Keratinocyte (primary cell): Measurements from ENCODE around the gene MSANTD2. TPM values are rescaled to one million over a fixed set of nuclear protein-coding genes. Genes with fewer than 3 reads are reported as not detected.

ENCODE experiments used
- DNase-seq: peaks from one replicate; pipeline ENCODE4 v3.0.0-alpha.2; 2011; ENCODE audit warnings: low read depth, missing footprints, low spot score
- FAIRE-seq: peaks from 2 replicates; lab custom pipeline; 2011; peaks lifted over from hg19 to GRCh38; lab: Jason Lieb, UNC
- H2AFZ ChIP-seq: 2 replicates; pipeline ENCODE4 v1.6.0; 2012; ENCODE audit warnings: low read length, control low read depth, inconsistent platforms; ENCODE audit not compliant: control insufficient read depth
- H3K27ac ChIP-seq: 2 replicates; pipeline ENCODE4 v1.5.1; 2011; ENCODE audit warnings: low read length; ENCODE audit not compliant: control insufficient read depth, insufficient read depth
- H3K27me3 ChIP-seq: 3 replicates; pipeline ENCODE4 v1.6.0; 2011; ENCODE audit warnings: low read length; ENCODE audit not compliant: control insufficient read depth, insufficient read depth; ENCODE audit errors: extremely low read depth
- H3K36me3 ChIP-seq, 2 experiments: 2 replicates in 1 of 2; 3 replicates in 1 of 2; pipeline ENCODE4 v1.5.1; 2011; ENCODE audit warnings: low read length in 2 of 2, mild to moderate bottlenecking in 1 of 2; ENCODE audit not compliant: control insufficient read depth in 2 of 2, insufficient read depth in 2 of 2; ENCODE audit errors: extremely low read depth in 1 of 2
- H3K4me1 ChIP-seq: 3 replicates; pipeline ENCODE4 v1.5.1; 2011; ENCODE audit warnings: low read length; ENCODE audit not compliant: control insufficient read depth, insufficient read depth; ENCODE audit errors: extremely low read depth
- H3K4me2 ChIP-seq: 3 replicates; pipeline ENCODE4 v1.6.0; 2011; ENCODE audit warnings: low read depth, low read length; ENCODE audit not compliant: control insufficient read depth, insufficient read depth; ENCODE audit errors: extremely low read depth
- H3K4me3 ChIP-seq, 3 experiments: fragments of 200-600 bp in 1 of 3; sonication (generic) in 1 of 3; 2 replicates in 2 of 3; 3 replicates in 1 of 3; pipeline ENCODE4 v1.5.1; 2011 to 2016; ENCODE audit warnings: low read length in 3 of 3, mild to moderate bottlenecking in 3 of 3, control low read depth in 2 of 3, inconsistent platforms in 1 of 3, low read depth in 1 of 3, mixed read lengths in 1 of 3, mixed run types in 1 of 3, moderate library complexity in 1 of 3; ENCODE audit not compliant: control insufficient read depth in 2 of 3, insufficient read depth in 2 of 3; ENCODE audit errors: extremely low read depth in 1 of 3
- H3K79me2 ChIP-seq: 2 replicates; pipeline ENCODE4 v1.6.0; 2012; ENCODE audit warnings: low read length; ENCODE audit not compliant: control insufficient read depth, insufficient read depth
- H3K9ac ChIP-seq: 3 replicates; pipeline ENCODE4 v1.6.0; 2011; ENCODE audit warnings: low read length; ENCODE audit not compliant: control insufficient read depth, insufficient read depth; ENCODE audit errors: extremely low read depth
- H3K9me1 ChIP-seq: 3 replicates; pipeline ENCODE4 v1.6.0; 2011; ENCODE audit warnings: low read length; ENCODE audit not compliant: control insufficient read depth, insufficient read depth; ENCODE audit errors: extremely low read depth
- H3K9me3 ChIP-seq: 2 replicates; pipeline ENCODE4 v1.5.1; 2012; ENCODE audit warnings: low read depth, low read length; ENCODE audit not compliant: control insufficient read depth
- H4K20me1 ChIP-seq: 3 replicates; pipeline ENCODE4 v1.6.0; 2011; ENCODE audit warnings: low read length; ENCODE audit not compliant: control insufficient read depth, insufficient read depth; ENCODE audit errors: extremely low read depth
- EZH2 ChIP-seq: IDR thresholded peaks from one replicate; pipeline ENCODE4 v1.6.1; 2012; ENCODE audit warnings: inconsistent platforms, mild to moderate bottlenecking, low read length, moderate library complexity
- dilution Hi-C: fragments of 300-500 bp; cut with MboI; formaldehyde crosslinking; loops from one replicate; pipeline ENCODE4 v1.7.0; 2020; ENCODE audit warnings: low sequenced_read_pairs; ENCODE audit not compliant: extremely low pct_ligation_motif_present
- polyA plus RNA-seq, 5 experiments: library from polyadenylated mRNA; depleted of rRNA in 3 of 5; stranded (reverse) in 3 of 5; stranded (forward) in 1 of 5; unstranded in 1 of 5; fragments of >200 nt; gene quantifications; 1 replicate in 1 of 5; 2 replicates in 3 of 5; 3 replicates in 1 of 5; pipeline versions ENCODE4 v1.2.1 to v1.2.3, GENCODE V29; 2011 to 2012; ENCODE audit warnings: missing spikeins in 2 of 5, low read depth in 1 of 5, low replicate concordance in 1 of 5
- TF ChIP-seq, protein P1 (sequence below), 3 experiments: IDR thresholded peaks in 1 of 3; conservative IDR thresholded peaks in 1 of 3; optimal IDR thresholded peaks in 1 of 3; 2 replicates in 2 of 3; 3 replicates in 1 of 3; pipeline versions ENCODE3 to v1.5.1; 2011; ENCODE audit warnings: low read length in 3 of 3, mild to moderate bottlenecking in 3 of 3, moderate library complexity in 2 of 3, control low read depth in 1 of 3, inconsistent platforms in 1 of 3; ENCODE audit not compliant: insufficient read depth in 2 of 3; ENCODE audit errors: extremely low read depth in 1 of 3

The MSANTD2 gene
- polyA plus RNA-seq, 1 donor (not counting 4 experiments of a cell fraction or from before 2014, with no cell fraction given): 6.6 TPM

DNA sequence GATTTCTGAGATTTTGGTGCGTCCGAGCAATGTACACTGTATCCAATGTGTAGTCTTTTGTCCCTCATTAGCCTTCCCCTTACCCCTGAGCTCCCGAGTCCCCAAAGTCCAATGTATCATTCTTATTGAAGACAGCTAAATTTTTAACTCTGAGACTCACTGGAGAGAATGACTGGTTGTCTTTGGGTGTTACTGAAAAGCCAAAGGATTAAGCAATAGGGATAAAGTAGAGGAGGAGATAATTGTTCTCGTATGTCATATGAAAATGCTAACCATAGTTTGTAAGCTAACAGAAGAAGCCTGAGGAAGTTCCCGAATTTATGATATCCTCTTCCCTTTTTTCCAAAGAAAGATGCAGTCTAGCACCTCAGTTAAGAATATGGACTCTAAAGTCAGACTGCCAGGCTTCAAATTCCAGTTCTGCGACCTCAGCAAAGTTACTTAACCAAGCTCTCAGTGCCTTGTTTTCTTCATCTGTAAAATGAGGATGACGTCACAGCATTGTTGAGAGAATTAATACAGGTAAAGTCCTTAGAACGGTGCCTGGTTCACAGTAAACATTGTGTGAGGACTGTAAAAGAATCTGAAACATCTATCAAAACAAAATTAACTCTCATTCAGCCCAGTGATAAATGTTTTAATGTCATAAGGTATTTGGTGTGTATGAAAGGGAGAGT is 1.6 kb upstream of the MSANTD2 start:
- H3K4me3 ChIP-seq: no peak overlapping the region
- H2AFZ ChIP-seq: no peak overlapping the region
- dilution Hi-C loops: no loop called here
- no peaks in the 10 kb centered on the region for H3K9me1 ChIP-seq
- H3K4me1 ChIP-seq: peaks cover 20% of the 10 kb centered on the region
- peaks cover 28% of the 10 kb centered on the region for H3K79me2 ChIP-seq
- no peaks in the 10 kb centered on the region for H3K36me3 ChIP-seq
- no peak for TF ChIP-seq EZH2
- TF ChIP-seq, protein P1, sequence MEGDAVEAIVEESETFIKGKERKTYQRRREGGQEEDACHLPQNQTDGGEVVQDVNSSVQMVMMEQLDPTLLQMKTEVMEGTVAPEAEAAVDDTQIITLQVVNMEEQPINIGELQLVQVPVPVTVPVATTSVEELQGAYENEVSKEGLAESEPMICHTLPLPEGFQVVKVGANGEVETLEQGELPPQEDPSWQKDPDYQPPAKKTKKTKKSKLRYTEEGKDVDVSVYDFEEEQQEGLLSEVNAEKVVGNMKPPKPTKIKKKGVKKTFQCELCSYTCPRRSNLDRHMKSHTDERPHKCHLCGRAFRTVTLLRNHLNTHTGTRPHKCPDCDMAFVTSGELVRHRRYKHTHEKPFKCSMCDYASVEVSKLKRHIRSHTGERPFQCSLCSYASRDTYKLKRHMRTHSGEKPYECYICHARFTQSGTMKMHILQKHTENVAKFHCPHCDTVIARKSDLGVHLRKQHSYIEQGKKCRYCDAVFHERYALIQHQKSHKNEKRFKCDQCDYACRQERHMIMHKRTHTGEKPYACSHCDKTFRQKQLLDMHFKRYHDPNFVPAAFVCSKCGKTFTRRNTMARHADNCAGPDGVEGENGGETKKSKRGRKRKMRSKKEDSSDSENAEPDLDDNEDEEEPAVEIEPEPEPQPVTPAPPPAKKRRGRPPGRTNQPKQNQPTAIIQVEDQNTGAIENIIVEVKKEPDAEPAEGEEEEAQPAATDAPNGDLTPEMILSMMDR (optimal IDR thresholded peaks at IDR 0.05 in 1 of 3, IDR thresholded peaks at IDR 0.05 in 1 of 3, conservative IDR thresholded peaks at IDR 0.05 in 1 of 3; ENCODE audit: extremely low read depth in 1 of 3, insufficient read depth in 2 of 3, low read length in 3 of 3): no peak
- FAIRE-seq (no peak), DNase-seq (no peak)
- no peak overlapping the region for H3K4me2 ChIP-seq
- no peak overlapping the region for H3K9ac ChIP-seq
- no peaks in the 10 kb centered on the region for H3K27me3 ChIP-seq
- peaks cover 2% of the 10 kb centered on the region for H4K20me1 ChIP-seq
- H3K9me3 ChIP-seq: no peaks in the 10 kb centered on the region
- H3K27ac ChIP-seq: no peak overlapping the region

DNA sequence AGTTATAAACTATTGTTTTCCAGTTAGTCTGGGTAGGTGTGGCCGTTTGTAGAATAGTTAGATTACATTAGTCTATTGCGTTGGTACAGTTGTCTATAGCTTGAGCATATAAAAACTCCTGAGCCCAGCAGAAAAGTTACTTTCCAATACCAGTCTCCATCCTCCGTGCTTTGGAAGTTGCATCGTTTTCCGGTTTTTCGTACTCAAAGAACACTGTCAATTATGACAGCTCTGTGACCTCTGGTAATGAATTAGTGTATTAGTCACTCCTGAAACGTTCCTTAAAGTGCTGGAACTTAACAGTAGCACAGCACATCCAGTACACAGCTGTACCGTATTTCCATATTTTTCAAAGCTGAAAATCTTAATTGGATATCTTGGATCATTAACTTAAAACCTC is 808 bp upstream of the MSANTD2 start:
- Histone ChIP-seq H3K9ac (peak overlapping the region; percentile 76), H3K9me1 (no peaks in the 10 kb centered on the region), H2AFZ (peak overlapping the region; percentile 88), H3K79me2 (peaks cover 35% of the 10 kb centered on the region), H3K36me3 (no peaks in the 10 kb centered on the region), H3K4me2 (peak overlapping the region; percentile 84), H3K4me3 (peak overlapping the region; percentile 83 to 85 (median 84)), H3K4me1 (peaks cover 20% of the 10 kb centered on the region), H4K20me1 (peaks cover 2% of the 10 kb centered on the region), H3K27me3 (no peaks in the 10 kb centered on the region), H3K27ac (peak overlapping the region; percentile 53), H3K9me3 (no peaks in the 10 kb centered on the region)
- DNase-seq: no peak
- peak; percentile 20 for FAIRE-seq
- no peak for TF ChIP-seq EZH2
- TF ChIP-seq, protein P1 (optimal IDR thresholded peaks at IDR 0.05 in 1 of 3, IDR thresholded peaks at IDR 0.05 in 1 of 3, conservative IDR thresholded peaks at IDR 0.05 in 1 of 3; ENCODE audit: extremely low read depth in 1 of 3, insufficient read depth in 2 of 3, low read length in 3 of 3): no peak
- dilution Hi-C loops: no loop called here
